Measurements from ENCODE around the gene SLC66A3. TPM values are rescaled to one million over a fixed set of nuclear protein-coding genes. Genes with fewer than 3 reads are reported as not detected.

SLC66A3 gene
- total and polyA plus RNA-seq, 2 experiments from 2014 or later = 34.9 to 46.8 TPM

- Histone ChIP-seq H3K9me3 (ENCODE audit: low read depth) (no peaks in the 10 kb centered on the region), H3F3A (ENCODE audit: insufficient read depth) (no peaks in the 10 kb centered on the region), H3K4me3 (peak overlapping the region; percentile 70), H3K36me3 (ENCODE audit: low read depth) (no peaks in the 10 kb centered on the region), H3K79me2 (ENCODE audit: insufficient read depth) (no peaks in the 10 kb centered on the region), H3K27ac (no peak overlapping the region), H3K9me2 (ENCODE audit: insufficient read depth) (no peaks in the 10 kb centered on the region), H3K27me3 (replicated peaks; ENCODE audit: insufficient read depth) (no peaks in the 10 kb centered on the region), H3K9ac (peak overlapping the region; percentile 72; the same call in 1 of the 2 replicates), H4K20me1 (ENCODE audit: insufficient read depth) (no peaks in the 10 kb centered on the region), H3K4me1 (ENCODE audit: insufficient read depth) (peaks cover 6% of the 10 kb centered on the region; the same call in 1 of the 2 replicates), H2AFZ (peak overlapping the region; percentile 71), H3K4me2 (ENCODE audit: unreplicated experiment) (no peak overlapping the region)
- TF ChIP-seq EZH2 (IDR thresholded peaks at IDR 0.05; ENCODE audit: insufficient read depth, poor library complexity, severe bottlenecking) (no peak), EZH2phosphoT487 (IDR thresholded peaks at IDR 0.05; ENCODE audit: insufficient read depth, low read depth) (no peak)
- in situ Hi-C loops (cut with MboI) = loop anchor here (10.0 kb wide), 2 partner anchors 313 to 453 kb away; no protein-coding TSS in a partner anchor
- 71% methylated on average over 19 of the region's 19 CpGs for WGBS, 2 experiments (ENCODE audit: low coverage in 1 of 2, low lambda C conversion rate in 2 of 2, missing lambda C conversion rate in 2 of 2)
- no peak for DNase-seq
These were observed 23.1 kb upstream of the SLC66A3 start for GRCh38 chr2:11132036-11132671.

DNA sequence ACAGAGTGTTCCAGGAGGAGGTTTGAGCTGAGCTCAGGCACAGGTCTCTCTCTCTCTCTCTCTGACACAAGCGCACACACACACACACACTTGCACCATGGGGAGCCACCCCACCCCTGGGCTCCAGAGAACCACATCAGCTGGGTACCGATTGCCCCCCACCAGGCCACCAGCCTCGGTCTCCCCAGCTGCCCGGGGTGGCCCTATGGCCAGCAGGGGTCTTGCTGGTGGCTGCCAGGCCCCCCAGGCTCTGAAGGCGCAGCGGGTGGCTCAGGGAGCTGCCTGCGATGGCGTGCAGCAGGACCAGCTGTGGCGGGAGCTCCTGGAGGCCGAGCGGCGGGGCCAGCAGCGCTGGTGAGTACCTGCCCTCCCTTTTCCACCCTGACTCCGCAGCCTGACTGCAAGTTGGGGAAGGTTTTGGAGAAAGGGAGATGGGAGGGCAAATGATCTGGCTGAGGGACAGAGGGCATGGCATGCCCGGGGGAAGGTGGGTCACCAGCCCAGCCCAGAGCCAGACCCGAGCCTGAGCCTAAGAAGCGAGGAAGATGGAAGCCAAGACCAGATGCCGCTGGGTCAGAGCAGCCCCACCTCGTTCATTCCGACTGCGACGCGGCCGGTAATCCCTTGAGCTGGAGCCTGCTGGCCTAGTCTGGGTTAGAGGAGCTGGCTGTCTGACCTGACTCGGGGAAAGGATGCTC, 21.9 kb upstream of the SLC66A3 start:
- Histone ChIP-seq H3K27me3 (replicated peaks; ENCODE audit: insufficient read depth) (no peaks in the 10 kb centered on the region), H3K36me3 (ENCODE audit: low read depth) (no peaks in the 10 kb centered on the region), H3F3A (ENCODE audit: insufficient read depth) (no peaks in the 10 kb centered on the region), H3K4me2 (ENCODE audit: unreplicated experiment) (peak overlapping the region; percentile 68), H3K9me2 (ENCODE audit: insufficient read depth) (no peaks in the 10 kb centered on the region), H3K9ac (peak overlapping the region; percentile 72), H3K4me1 (ENCODE audit: insufficient read depth) (peaks cover 5% of the 10 kb centered on the region; the same call in 1 of the 2 replicates), H3K79me2 (ENCODE audit: insufficient read depth) (no peaks in the 10 kb centered on the region), H3K9me3 (ENCODE audit: low read depth) (no peaks in the 10 kb centered on the region), H2AFZ (peak overlapping the region; percentile 71), H3K4me3 (peak overlapping the region; percentile 70), H4K20me1 (ENCODE audit: insufficient read depth) (no peaks in the 10 kb centered on the region), H3K27ac (no peak overlapping the region)
- 6 to 10% methylated on average over 24 of the region's 25 CpGs for WGBS, 2 experiments (ENCODE audit: low coverage in 1 of 2, low lambda C conversion rate in 2 of 2, missing lambda C conversion rate in 2 of 2)
- in situ Hi-C loops (cut with MboI) = loop anchor here (10.0 kb wide), 2 partner anchors 311 to 451 kb away; no protein-coding TSS in a partner anchor
- DNase-seq = peak; percentile 55
- TF ChIP-seq EZH2phosphoT487 (IDR thresholded peaks at IDR 0.05; ENCODE audit: insufficient read depth, low read depth) (no peak), EZH2 (IDR thresholded peaks at IDR 0.05; ENCODE audit: insufficient read depth, poor library complexity, severe bottlenecking) (no peak)

- in situ Hi-C loops (cut with MboI) = loop anchor here (10.0 kb wide), 2 partner anchors 311 to 451 kb away; no protein-coding TSS in a partner anchor
- Histone ChIP-seq H3K79me2 (ENCODE audit: insufficient read depth) (no peaks in the 10 kb centered on the region), H3K36me3 (ENCODE audit: low read depth) (no peaks in the 10 kb centered on the region), H3K27me3 (replicated peaks; ENCODE audit: insufficient read depth) (no peaks in the 10 kb centered on the region), H4K20me1 (ENCODE audit: insufficient read depth) (no peaks in the 10 kb centered on the region), H3K27ac (no peak overlapping the region), H3K9me2 (ENCODE audit: insufficient read depth) (no peaks in the 10 kb centered on the region), H3K9me3 (ENCODE audit: low read depth) (no peaks in the 10 kb centered on the region), H3K9ac (no peak overlapping the region), H3F3A (ENCODE audit: insufficient read depth) (no peaks in the 10 kb centered on the region), H3K4me1 (ENCODE audit: insufficient read depth) (0 out of 2 replicates have a peak, but pooled peaks cover under 1% of the 10 kb centered on the region), H3K4me3 (peak overlapping the region; percentile 70), H3K4me2 (ENCODE audit: unreplicated experiment) (peak overlapping the region; percentile 68), H2AFZ (peak overlapping the region; percentile 71)
- no peak for DNase-seq
- 77 to 82% methylated on average over 8 of the region's 8 CpGs for WGBS, 2 experiments (ENCODE audit: low coverage in 1 of 2, low lambda C conversion rate in 2 of 2, missing lambda C conversion rate in 2 of 2)
- TF ChIP-seq EZH2phosphoT487 (IDR thresholded peaks at IDR 0.05; ENCODE audit: insufficient read depth, low read depth) = no peak
- no peak for TF ChIP-seq EZH2 (IDR thresholded peaks at IDR 0.05; ENCODE audit: insufficient read depth, poor library complexity, severe bottlenecking)
These were observed 21.3 kb upstream of the SLC66A3 start for GRCh38 chr2:11133936-11134320.

DNA sequence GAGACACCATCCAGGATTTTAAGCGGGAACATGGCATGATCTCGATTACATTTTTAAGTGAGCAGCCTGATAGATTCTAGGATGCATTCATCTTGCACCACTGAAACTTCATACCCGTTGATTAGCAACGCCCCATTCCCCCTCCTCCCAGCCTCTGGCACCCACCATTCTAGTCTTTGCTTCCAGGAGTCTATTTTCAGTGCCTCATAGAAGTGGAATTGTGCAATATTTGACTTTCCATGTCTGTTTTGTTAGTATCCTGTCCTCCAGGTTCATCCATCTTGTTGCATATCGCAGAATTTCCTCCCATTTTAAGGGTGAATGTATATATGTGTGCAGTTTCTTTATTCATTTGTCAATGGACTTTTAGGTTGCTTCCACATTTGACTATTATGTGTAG, 20.9 kb upstream of the SLC66A3 start:
- H4K20me1 ChIP-seq (ENCODE audit: insufficient read depth) = no peaks in the 10 kb centered on the region
- H3K27ac ChIP-seq = no peak overlapping the region
- H3K9me2 ChIP-seq (ENCODE audit: insufficient read depth) = no peaks in the 10 kb centered on the region
- H3K4me3 ChIP-seq = no peak overlapping the region
- no peaks in the 10 kb centered on the region for H3K27me3 ChIP-seq (replicated peaks; ENCODE audit: insufficient read depth)
- H3K36me3 ChIP-seq (ENCODE audit: low read depth) = no peaks in the 10 kb centered on the region
- H3K9ac ChIP-seq = no peak overlapping the region
- H3K9me3 ChIP-seq (ENCODE audit: low read depth) = no peaks in the 10 kb centered on the region
- H3K4me1 ChIP-seq (ENCODE audit: insufficient read depth) = no peaks in the 10 kb centered on the region
- TF ChIP-seq EZH2phosphoT487 (IDR thresholded peaks at IDR 0.05; ENCODE audit: insufficient read depth, low read depth) (no peak), EZH2 (IDR thresholded peaks at IDR 0.05; ENCODE audit: insufficient read depth, poor library complexity, severe bottlenecking) (no peak)
- no peak overlapping the region for H3K4me2 ChIP-seq (ENCODE audit: unreplicated experiment)
- no peak for DNase-seq
- in situ Hi-C loops (cut with MboI) = loop anchor here (10.0 kb wide), 2 partner anchors 310 to 450 kb away; no protein-coding TSS in a partner anchor
- no peaks in the 10 kb centered on the region for H3K79me2 ChIP-seq (ENCODE audit: insufficient read depth)
- 81% methylated on average over 5 of the region's 5 CpGs for WGBS, 2 experiments (ENCODE audit: low coverage in 1 of 2, low lambda C conversion rate in 2 of 2, missing lambda C conversion rate in 2 of 2)
- no peak overlapping the region for H2AFZ ChIP-seq
- H3F3A ChIP-seq (ENCODE audit: insufficient read depth) = no peaks in the 10 kb centered on the region

Measured in GM23248 (cell line).